K562 (cell line): ENCODE data around the gene BST1. TPM values are rescaled to one million over a fixed set of nuclear protein-coding genes. Genes with fewer than 3 reads are reported as not detected.

Experiments
- CXXC5 ChIP-seq: fragments of 250-450 bp; sonication (Bioruptor Pico); IDR thresholded peaks from 2 replicates; pipeline ENCODE4 v1.8.0; 2022; ENCODE audit warnings: inconsistent platforms, mild to moderate bottlenecking, moderate library complexity
- ETV5 ChIP-seq: sonication (generic); formaldehyde crosslinking; IDR thresholded peaks from 2 replicates; pipeline ENCODE4 v1.4.0; 2020; ENCODE audit warnings: low read depth, mild to moderate bottlenecking, missing genetic modification reagents
- HMG20A ChIP-seq: fragments of 450-650 bp; formaldehyde crosslinking; conservative IDR thresholded peaks from 2 replicates; pipeline ENCODE4 v1.4.0; 2020; ENCODE audit warnings: mild to moderate bottlenecking, mixed read lengths
- HNRNPUL1 ChIP-seq: fragments of 200-400 bp; formaldehyde crosslinking; IDR thresholded peaks from 2 replicates; pipeline ENCODE4 v1.6.1; 2017; ENCODE audit warnings: low read length
- IRF2 ChIP-seq: sonication (generic); formaldehyde crosslinking; IDR thresholded peaks from 2 replicates; pipeline ENCODE4 v1.8.1; 2022; ENCODE audit warnings: mild to moderate bottlenecking, missing genetic modification reagents
- KAT7 ChIP-seq: sonication (generic); formaldehyde crosslinking; IDR thresholded peaks from 2 replicates; pipeline ENCODE4 v1.8.0; 2022; ENCODE audit warnings: missing genetic modification reagents, mild to moderate bottlenecking, borderline replicate concordance
- NFATC3 ChIP-seq: fragments of 450-650 bp; IDR thresholded peaks from 2 replicates; pipeline ENCODE4 v1.6.1; 2017; ENCODE audit warnings: mild to moderate bottlenecking
- PHF8 ChIP-seq: fragments of 200-600 bp; sonication (generic); IDR thresholded peaks from 2 replicates; pipeline ENCODE4 v1.6.1; 2012; ENCODE audit warnings: mixed run types, mild to moderate bottlenecking, inconsistent platforms, low read length, moderate library complexity, borderline replicate concordance
- RBM25 ChIP-seq: fragments of 200-400 bp; formaldehyde crosslinking; IDR thresholded peaks from 2 replicates; pipeline ENCODE4 v1.6.1; 2018; ENCODE audit warnings: low read length, low read depth, moderate library complexity; ENCODE audit not compliant: severe bottlenecking
- RNF219 ChIP-seq: fragments of 250-450 bp; sonication (Bioruptor Pico); IDR thresholded peaks from 2 replicates; pipeline ENCODE4 v1.5.0; 2022; ENCODE audit warnings: mild to moderate bottlenecking
- SRF ChIP-seq, 2 experiments: fragments of 250-450, 450-650 bp in 1 of 2; sonication (Bioruptor Pico) in 1 of 2; sonication (generic) in 1 of 2; formaldehyde crosslinking; IDR thresholded peaks; 2 replicates each; pipeline versions ENCODE4 v1.5.0 to v1.5.1; 2020 to 2022; ENCODE audit warnings: mild to moderate bottlenecking in 1 of 2, missing genetic modification reagents in 1 of 2
- TOE1 ChIP-seq, 2 experiments: fragments of 450-650 bp in 1 of 2; sonication (generic) in 1 of 2; formaldehyde crosslinking in 1 of 2; IDR thresholded peaks; 2 replicates each; pipeline versions ENCODE4 v1.7.1 to v1.8.0; 2016 to 2022; ENCODE audit warnings: borderline replicate concordance in 2 of 2, mild to moderate bottlenecking in 2 of 2, antibody characterized with exemption in 1 of 2, inconsistent platforms in 1 of 2, low read depth in 1 of 2, missing genetic modification reagents in 1 of 2, moderate library complexity in 1 of 2
- XRCC5 ChIP-seq: fragments of 200-400 bp; formaldehyde crosslinking; IDR thresholded peaks from 2 replicates; pipeline ENCODE4 v1.6.1; 2017; ENCODE audit warnings: low read depth, mild to moderate bottlenecking, low read length
- ZNF134 ChIP-seq: fragments of 250-450 bp; sonication (Bioruptor Pico); conservative IDR thresholded peaks from 2 replicates; pipeline ENCODE4 v1.4.0; 2020
- ZNF318 ChIP-seq, 2 experiments: fragments of 450-650 bp; IDR thresholded peaks; 2 replicates each; pipeline ENCODE4 v1.6.1; 2016; ENCODE audit warnings: mild to moderate bottlenecking in 2 of 2, borderline replicate concordance in 1 of 2, low read depth in 1 of 2, moderate library complexity in 1 of 2
- ZNF589 ChIP-seq: fragments of 200-800 bp; sonication (Bioruptor generic); IDR thresholded peaks from 2 replicates; pipeline ENCODE4 v1.6.1; 2016; ENCODE audit warnings: low read depth, missing genetic modification characterization, missing compliant biosample characterization
- polyA plus RNA-seq, 8 experiments: library from polyadenylated mRNA; depleted of rRNA in 4 of 8; stranded (reverse) in 5 of 8; unstranded in 3 of 8; fragments of >200 nt; fragmentation: Nextera tagmentation in 2 of 8; fragmentation: Illumina TruSeq in 1 of 8; extraction: Ambion mirVana in 2 of 8; extraction: Trizol in 1 of 8; gene quantifications; 2 replicates each; pipeline versions ENCODE4 v1.2.1 to v1.2.3, GENCODE V29; 2011 to 2014; ENCODE audit warnings: inconsistent platforms in 1 of 8, missing spikeins in 1 of 8
- total RNA-seq, 7 experiments: library from RNA; depleted of rRNA in 6 of 7; stranded (reverse); fragments of >200 nt in 6 of 7; fragmentation: Illumina TruSeq in 2 of 7; extraction: Trizol in 2 of 7; gene quantifications; 2 replicates each; pipeline versions ENCODE4 v1.2.1 to v1.2.3, GENCODE V29; 2011 to 2021; ENCODE audit warnings: low replicate concordance in 1 of 7

Gene BST1
- total and polyA plus RNA-seq, 9 of the 15 experiments (the other 6 are each of a cell fraction or from before 2014, with no cell fraction given), result 0.04 to 0.38 (median 0.07) TPM; not detected in 6

- TF ChIP-seq HNRNPUL1, result no peak
- TF ChIP-seq ZNF318 (IDR thresholded peaks at IDR 0.05; ENCODE audit: borderline replicate concordance in 1 of 2, low read depth in 1 of 2), result peak in 1 of 2 experiments; percentile 28; a peak in 1 of 4 replicates
- TF ChIP-seq KAT7 (CRISPR knock-in tag), result no peak
- no peak; the same call in 1 of the 2 replicates for TF ChIP-seq ZNF589 (CRISPR knock-in tag)
- no peak for TF ChIP-seq HMG20A (CRISPR knock-in tag)
- no peak for TF ChIP-seq XRCC5
- peak; percentile 96 for TF ChIP-seq RBM25
- TF ChIP-seq PHF8, result peak; percentile 89
- no peak for TF ChIP-seq NFATC3
- TF ChIP-seq IRF2 (CRISPR knock-in tag), result no peak
- no peak for TF ChIP-seq ZNF134
- peak in 1 of 2 experiments; percentile 79; a peak in 2 of 4 replicates for TF ChIP-seq SRF (CRISPR knock-in tag; IDR thresholded peaks at IDR 0.05)
- peak; percentile 61 for TF ChIP-seq CXXC5 (CRISPR knock-in tag)
- TF ChIP-seq TOE1 (IDR thresholded peaks at IDR 0.05; ENCODE audit: borderline replicate concordance), result no peak
- TF ChIP-seq TOE1 (CRISPR knock-in tag; IDR thresholded peaks at IDR 0.05; ENCODE audit: borderline replicate concordance, low read depth), result no peak
- peak; percentile 90 for TF ChIP-seq ETV5 (CRISPR knock-in tag)
- TF ChIP-seq RNF219 (CRISPR knock-in tag), result no peak
Measured at GRCh38 chr4:15681372-15682241, 21.3 kb upstream of the BST1 start, which contains the start of gene FAM200B (continued).
